A549 (cell line): Measurements from ENCODE around the gene CA10. TPM values are rescaled to one million over a fixed set of nuclear protein-coding genes. Genes with fewer than 3 reads are reported as not detected.
A peak's percentile ranks its signal among the peaks of the same experiment; 100 is the strongest.

Experiments
- ATAC-seq, 2 experiments: fragments of 200-7000 bp in 1 of 2; fragments of >200 bp in 1 of 2; cut with Nextera tagmentation in 1 of 2; cut with Tn5 transposase in 1 of 2; 3 replicates each; pipeline versions ENCODE4 v1.8.0 to v1.9.1; 2018 to 2020; ENCODE audit warnings: mild to moderate bottlenecking in 1 of 2, moderate library complexity in 1 of 2
- CTCF ChIA-PET: fragments of 300-600 bp; sonication (Branson Sonifier 250); formaldehyde crosslinking; extraction: SDS; loops from one replicate; lab custom pipeline; 2021; ENCODE audit warnings: antibody characterized with exemption, inconsistent platforms; lab: Yijun Ruan, JAX
- POLR2A ChIA-PET: fragments of 350-600 bp; formaldehyde crosslinking; extraction: SDS; loops from one replicate; lab custom pipeline; 2021; ENCODE audit warnings: antibody characterized with exemption, inconsistent platforms; lab: Yijun Ruan, JAX
- DNase-seq, 2 experiments: peaks; one replicate each; pipeline versions ENCODE4 v3.0.0 to v3.0.0-alpha.2; 2011 to 2016; ENCODE audit warnings: low read depth in 1 of 2, low spot score in 1 of 2
- FAIRE-seq: peaks from 2 replicates; lab custom pipeline; 2011; peaks lifted over from hg19 to GRCh38; lab: Jason Lieb, UNC
- H3K27ac ChIP-seq, 2 experiments: fragments of >200 bp; sonication (Bioruptor Twin); formaldehyde crosslinking; 3 replicates each; pipeline ENCODE4 v1.5.1; 2016 to 2017
- H3K4me1 ChIP-seq: fragments of >200 bp; sonication (Bioruptor Twin); formaldehyde crosslinking; 3 replicates; pipeline ENCODE4 v1.6.1; 2016
- H3K4me2 ChIP-seq: fragments of >200 bp; sonication (Bioruptor Twin); formaldehyde crosslinking; 3 replicates; pipeline ENCODE4 v1.6.1; 2016
- H3K4me3 ChIP-seq: fragments of >200 bp; sonication (Bioruptor Twin); formaldehyde crosslinking; 3 replicates; pipeline ENCODE4 v1.5.1; 2016
- H3K9me3 ChIP-seq: fragments of >200 bp; sonication (Bioruptor Twin); formaldehyde crosslinking; 3 replicates; pipeline ENCODE4 v1.6.1; 2016
- BCL3 ChIP-seq: fragments of >200 bp; sonication (Bioruptor Twin); formaldehyde crosslinking; IDR thresholded peaks from 3 replicates; pipeline ENCODE4 v1.6.1; 2016
- CBX8 ChIP-seq: fragments of 200-600 bp; sonication (generic); IDR thresholded peaks from 2 replicates; pipeline ENCODE4 v1.6.1; 2016
- CHD4 ChIP-seq: fragments of 200-600 bp; sonication (generic); IDR thresholded peaks from 2 replicates; pipeline ENCODE4 v1.6.1; 2016; ENCODE audit warnings: antibody characterized with exemption, mild to moderate bottlenecking, borderline replicate concordance
- CTCF ChIP-seq: fragments of >200 bp; sonication (Bioruptor Twin); formaldehyde crosslinking; IDR thresholded peaks from 3 replicates; pipeline ENCODE4 v1.5.1; 2016
- E2F6 ChIP-seq: IDR thresholded peaks from 2 replicates; pipeline ENCODE4 v1.6.1; 2012; ENCODE audit warnings: low read depth, borderline replicate concordance
- EHF ChIP-seq: fragments of 250-450 bp; sonication (Bioruptor Pico); IDR thresholded peaks from 2 replicates; pipeline ENCODE4 v1.5.0; 2020; ENCODE audit warnings: mild to moderate bottlenecking
- ESRRA ChIP-seq: fragments of 150-350 bp; IDR thresholded peaks from 2 replicates; pipeline ENCODE4 v1.6.1; 2014; ENCODE audit warnings: mild to moderate bottlenecking, low read length, borderline replicate concordance
- GATA3 ChIP-seq: IDR thresholded peaks from 2 replicates; pipeline ENCODE4 v1.6.1; 2012; ENCODE audit warnings: borderline replicate concordance
- HEYL ChIP-seq: fragments of 250-450 bp; sonication (Bioruptor Pico); IDR thresholded peaks from 2 replicates; pipeline ENCODE4 v1.8.0; 2021; ENCODE audit warnings: mild to moderate bottlenecking, moderate library complexity
- HOXA7 ChIP-seq: fragments of 250-450 bp; sonication (Bioruptor Pico); IDR thresholded peaks from 2 replicates; pipeline ENCODE4 v1.5.0; 2020; ENCODE audit warnings: mild to moderate bottlenecking, moderate library complexity
- MAFK ChIP-seq: fragments of 450-650 bp; IDR thresholded peaks from 2 replicates; pipeline ENCODE4 v1.6.1; 2014; ENCODE audit not compliant: partially characterized antibody
- NFE2L2 ChIP-seq: fragments of 150-350 bp; conservative IDR thresholded peaks from 2 replicates; pipeline ENCODE4 v1.6.1; 2014; ENCODE audit warnings: low read length
- NPAS2 ChIP-seq: fragments of 250-450 bp; sonication (Bioruptor Pico); IDR thresholded peaks from 2 replicates; pipeline ENCODE4 v1.8.0; 2022; ENCODE audit warnings: mild to moderate bottlenecking, moderate library complexity, borderline replicate concordance
- NR3C1 ChIP-seq: fragments of >200 bp; sonication (Bioruptor Twin); formaldehyde crosslinking; IDR thresholded peaks from 3 replicates; pipeline ENCODE4 v1.6.1; 2017
- POLR2A ChIP-seq: IDR thresholded peaks from 2 replicates; pipeline ENCODE4 v1.6.1; 2012; ENCODE audit warnings: mild to moderate bottlenecking, low read length
- RARB ChIP-seq: fragments of 250-450 bp; sonication (Bioruptor Pico); IDR thresholded peaks from 2 replicates; pipeline ENCODE4 v1.8.0; 2021; ENCODE audit warnings: mild to moderate bottlenecking, moderate library complexity
- SREBF2 ChIP-seq: fragments of 450-650 bp; IDR thresholded peaks from 2 replicates; pipeline ENCODE4 v1.6.1; 2014; ENCODE audit warnings: mild to moderate bottlenecking, moderate library complexity
- ZFP36 ChIP-seq: fragments of 450-650 bp; IDR thresholded peaks from 2 replicates; pipeline ENCODE4 v1.6.1; 2014; ENCODE audit warnings: borderline replicate concordance; ENCODE audit not compliant: partially characterized antibody
- ZNF302 ChIP-seq: fragments of 250-450 bp; sonication (Bioruptor Pico); IDR thresholded peaks from 2 replicates; pipeline ENCODE4 v1.9.0; 2021; ENCODE audit warnings: inconsistent platforms, mild to moderate bottlenecking, moderate library complexity
- ZSCAN20 ChIP-seq: fragments of 250-450 bp; sonication (Bioruptor Pico); IDR thresholded peaks from 2 replicates; pipeline ENCODE4 v1.8.0; 2022; ENCODE audit warnings: mild to moderate bottlenecking, moderate library complexity
- WGBS: methylation state at CpG from one replicate; pipeline ENCODE4 v1.1.6; 2017; ENCODE audit errors: missing lambda C conversion rate; 5-methylcytosine and 5-hydroxymethylcytosine counted together
- polyA plus RNA-seq, 4 experiments: library from polyadenylated mRNA; depleted of rRNA in 3 of 4; stranded (reverse); fragments of >200 nt; fragmentation: RNase III in 1 of 4; extraction: RNeasy Plus Mini Kit Qiagen cat#74134 plus additional on column Dnase treatment in 1 of 4; gene quantifications; 2 replicates in 3 of 4; 3 replicates in 1 of 4; pipeline ENCODE4 v1.2.3, GENCODE V29; 2011 to 2017
- TF ChIP-seq, protein P1 (sequence below): fragments of >200 bp; sonication (Bioruptor Twin); formaldehyde crosslinking; IDR thresholded peaks from 2 replicates; pipeline ENCODE4 v1.6.1; 2016

CA10 gene
- polyA plus RNA-seq, 2 of the 4 experiments (the other 2 are of a cell fraction): not detected

GRCh38 chr17:51734976-51735375, 423.5 kb downstream of the CA10 start:
- no peak overlapping the region for H3K4me3 ChIP-seq
- WGBS: 44% methylated on average over 2 of the region's 2 CpGs
- CTCF ChIA-PET: no interaction called here
- H3K9me3 ChIP-seq: 0 out of 3 replicates have a peak, but pooled peaks cover 5% of the 10 kb centered on the region
- no peaks in the 10 kb centered on the region for H3K4me1 ChIP-seq
- DNase-seq (no peak), ATAC-seq (no peak), FAIRE-seq (no peak)
- H3K4me2 ChIP-seq: no peak overlapping the region
- POLR2A ChIA-PET: no interaction called here
- H3K27ac ChIP-seq: no peak overlapping the region
- no peak for TF ChIP-seq ESRRA
- peak; percentile 67 for TF ChIP-seq MAFK
- TF ChIP-seq HEYL (CRISPR knock-in tag): no peak
- no peak for TF ChIP-seq EHF
- TF ChIP-seq ZNF302 (CRISPR knock-in tag): no peak

GRCh38 chr17:51734462-51734861, 424.1 kb downstream of the CA10 start:
- no peak overlapping the region for H3K4me2 ChIP-seq
- DNase-seq (no peak), FAIRE-seq (no peak), ATAC-seq (no peak; a peak in 1 of 6 replicates)
- ChIA-PET POLR2A (no interaction called here), CTCF (interaction anchor here (2.1 kb wide), 1 partner anchor 30 kb away, joined by 7 read pairs; no protein-coding TSS in a partner anchor)
- H3K9me3 ChIP-seq: 0 out of 3 replicates have a peak, but pooled peaks cover 8% of the 10 kb centered on the region
- no peak overlapping the region for H3K4me3 ChIP-seq
- no peaks in the 10 kb centered on the region for H3K4me1 ChIP-seq
- no peak for TF ChIP-seq NR3C1
- TF ChIP-seq CBX8: no peak
- no peak for TF ChIP-seq NFE2L2
- no peak for TF ChIP-seq SREBF2
- TF ChIP-seq RARB (CRISPR knock-in tag): no peak
- TF ChIP-seq HEYL (CRISPR knock-in tag): no peak
- TF ChIP-seq POLR2A: no peak
- TF ChIP-seq GATA3: no peak
- no peak for TF ChIP-seq HOXA7
- TF ChIP-seq E2F6: no peak
- no peak for TF ChIP-seq CHD4
- TF ChIP-seq NPAS2 (CRISPR knock-in tag): no peak
- TF ChIP-seq BCL3: no peak
- TF ChIP-seq ZSCAN20: no peak
- no peak for TF ChIP-seq CTCF
- TF ChIP-seq, protein P1, sequence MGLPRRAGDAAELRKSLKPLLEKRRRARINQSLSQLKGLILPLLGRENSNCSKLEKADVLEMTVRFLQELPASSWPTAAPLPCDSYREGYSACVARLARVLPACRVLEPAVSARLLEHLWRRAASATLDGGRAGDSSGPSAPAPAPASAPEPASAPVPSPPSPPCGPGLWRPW: no peak
- no peak for TF ChIP-seq ESRRA
- no peak overlapping the region for H3K27ac ChIP-seq
- 46% methylated on average over 4 of the region's 4 CpGs for WGBS

GRCh38 chr17:51733166-51733565, 425.3 kb downstream of the CA10 start:
- CTCF ChIA-PET: interaction anchor here (2.1 kb wide), 1 partner anchor 31 kb away, joined by 7 read pairs; no protein-coding TSS in a partner anchor
- no peak for FAIRE-seq
- 48% methylated on average over 6 of the region's 6 CpGs for WGBS

More at GRCh38 chr17:51733166-51733565, 425.3 kb downstream of the CA10 start:
- Histone ChIP-seq H3K4me2 (no peak overlapping the region), H3K4me1 (no peaks in the 10 kb centered on the region), H3K4me3 (no peak overlapping the region), H3K27ac (no peak overlapping the region), H3K9me3 (0 out of 3 replicates have a peak, but pooled peaks cover 8% of the 10 kb centered on the region)
- DNase-seq (no peak), ATAC-seq (no peak)
- TF ChIP-seq POLR2A (no peak), ZFP36 (no peak), SREBF2 (no peak)
- TF ChIP-seq, protein P1: no peak
- POLR2A ChIA-PET: no interaction called here
